GM12865 (cell line): Measurements from ENCODE around the gene RABGEF1.
"Not testable (repeated sequence)": the region's sequence is repeated elsewhere in the genome, so short reads cannot be mapped to it uniquely, and the experiment has no call there.

ENCODE experiments used
- DNase-seq: peaks from one replicate; pipeline ENCODE4 v3.0.0; 2010; ENCODE audit warnings: low read depth
- H3K4me3 ChIP-seq: 2 replicates; pipeline ENCODE4 v1.5.1; 2011; ENCODE audit warnings: mild to moderate bottlenecking, low read depth, low read length, control low read depth
- CTCF ChIP-seq: IDR thresholded peaks from 2 replicates; pipeline ENCODE4 v1.5.1; 2011; ENCODE audit warnings: low read length, control low read depth, low read depth, inconsistent platforms; ENCODE audit not compliant: insufficient read depth; ENCODE audit errors: missing control alignments

RABGEF1 gene

GRCh38 chr7:66698652-66699205 is 41.8 kb upstream of the RABGEF1 start:
- no peak overlapping the region for H3K4me3 ChIP-seq
- TF ChIP-seq CTCF = no peak
- no peak for DNase-seq

- TF ChIP-seq CTCF = no peak
- H3K4me3 ChIP-seq = no peak overlapping the region
- no peak for DNase-seq
Measured at GRCh38 chr7:66699998-66700397, 40.5 kb upstream of the RABGEF1 start.

GRCh38 chr7:66700633-66701131 is 39.9 kb upstream of the RABGEF1 start:
- TF ChIP-seq CTCF = no peak
- DNase-seq = no peak
- H3K4me3 ChIP-seq = no peak overlapping the region

- H3K4me3 ChIP-seq = no peak overlapping the region
- no peak for TF ChIP-seq CTCF
- DNase-seq = no peak
Measured at GRCh38 chr7:66707825-66708224, 32.7 kb upstream of the RABGEF1 start.

GRCh38 chr7:66710752-66711151 is 29.8 kb upstream of the RABGEF1 start:
- DNase-seq, H3K4me3 ChIP-seq: not testable (repeated sequence)

- no peak for TF ChIP-seq CTCF
- no peak for DNase-seq
- no peak overlapping the region for H3K4me3 ChIP-seq
Measured at GRCh38 chr7:66713687-66714086, 26.8 kb upstream of the RABGEF1 start.

- H3K4me3 ChIP-seq, DNase-seq: not testable (repeated sequence)
Measured at GRCh38 chr7:66716634-66717033, 23.9 kb upstream of the RABGEF1 start.

GRCh38 chr7:66720561-66720960 is 20.0 kb upstream of the RABGEF1 start:
- no peak overlapping the region for H3K4me3 ChIP-seq
- TF ChIP-seq CTCF = no peak
- no peak for DNase-seq
